HepG2 (cell line): Measurements from ENCODE around the gene BSG. TPM values are rescaled to one million over a fixed set of nuclear protein-coding genes. Genes with fewer than 3 reads are reported as not detected.

ENCODE experiments used
- ATAC-seq: fragments of 200-7000 bp; cut with Tn5 transposase; 3 replicates; pipeline ENCODE4 v1.9.1; 2020; ENCODE audit warnings: mild to moderate bottlenecking, moderate library complexity
- BruUV-seq: library from RNA; stranded (reverse); fragments of 400-500 nt; replicated peaks from 2 replicates; lab custom pipeline; 2021; lab: Mats Ljungman, UMichigan
- CTCF ChIA-PET: fragments of 300-600 bp; formaldehyde crosslinking; extraction: SDS; loops from one replicate; lab custom pipeline; 2021; ENCODE audit warnings: low total read pairs, inconsistent platforms, low intra/inter-chr PET ratio; lab: Yijun Ruan, JAX
- POLR2A ChIA-PET: fragments of 350-600 bp; sonication (Branson Sonifier 250); formaldehyde crosslinking; loops from one replicate; lab custom pipeline; 2020; ENCODE audit warnings: antibody characterized with exemption, inconsistent platforms; lab: Yijun Ruan, JAX
- DNase-seq: peaks from one replicate; pipeline ENCODE4 v3.0.0-alpha.2; 2015; ENCODE audit warnings: low spot score
- FAIRE-seq: peaks from 3 replicates; lab custom pipeline; 2011; peaks lifted over from hg19 to GRCh38; lab: Jason Lieb, UNC
- H2AFZ ChIP-seq: one replicate; pipeline ENCODE4 v1.6.1; 2011; ENCODE audit warnings: low read length, inconsistent platforms
- H3K27ac ChIP-seq: fragments of 300-600 bp; 3 replicates; pipeline ENCODE4 v1.8.0; 2011; ENCODE audit warnings: mixed run types, mild to moderate bottlenecking, mixed read lengths, low read length, inconsistent platforms; ENCODE audit not compliant: insufficient read depth; ENCODE audit errors: extremely low read length
- H3K27me3 ChIP-seq, 2 experiments: fragments of 200-600 bp in 1 of 2; 2 replicates in 1 of 2; 3 replicates in 1 of 2; pipeline versions ENCODE4 v1.6.0 to v1.8.0; 2011; ENCODE audit warnings: low read length in 2 of 2, mild to moderate bottlenecking in 2 of 2, moderate library complexity in 2 of 2, inconsistent platforms in 1 of 2; ENCODE audit not compliant: insufficient read depth in 2 of 2, control insufficient read depth in 1 of 2
- H3K36me3 ChIP-seq, 2 experiments: fragments of 200-600 bp in 1 of 2; replicated peaks in 1 of 2; 2 replicates in 1 of 2; 3 replicates in 1 of 2; pipeline versions ENCODE4 v1.5.1 to v1.8.0; 2011; ENCODE audit warnings: low read length in 2 of 2, inconsistent platforms in 1 of 2; ENCODE audit not compliant: insufficient read depth in 2 of 2, control insufficient read depth in 1 of 2
- H3K4me1 ChIP-seq: 2 replicates; pipeline ENCODE4 v1.5.1; 2012; ENCODE audit warnings: low read length, inconsistent platforms; ENCODE audit not compliant: insufficient read depth
- H3K4me2 ChIP-seq: 2 replicates; pipeline ENCODE4 v1.6.0; 2011; ENCODE audit warnings: low read depth, low read length, inconsistent platforms
- H3K4me3 ChIP-seq, 3 experiments: fragments of 200-600 bp in 1 of 3; sonication (generic), shearing (Covaris generic) in 1 of 3; replicated peaks in 1 of 3; 2 replicates each; pipeline ENCODE4 v1.5.1; 2011 to 2016; ENCODE audit warnings: low read length in 3 of 3, inconsistent platforms in 2 of 3, low read depth in 2 of 3, mild to moderate bottlenecking in 2 of 3, control low read depth in 1 of 3, mixed read lengths in 1 of 3; ENCODE audit not compliant: insufficient read depth in 1 of 3
- H3K79me2 ChIP-seq: one replicate; pipeline ENCODE4 v1.6.1; 2011; ENCODE audit warnings: low read length, inconsistent platforms; ENCODE audit not compliant: insufficient read depth
- H3K9ac ChIP-seq: 2 replicates; pipeline ENCODE4 v1.6.0; 2011; ENCODE audit warnings: mild to moderate bottlenecking, low read depth, low read length, inconsistent platforms; ENCODE audit not compliant: insufficient read depth
- H3K9me3 ChIP-seq: 2 replicates; pipeline ENCODE4 v1.5.1; 2012; ENCODE audit warnings: mild to moderate bottlenecking, low read length
- H4K20me1 ChIP-seq: 2 replicates; pipeline ENCODE4 v1.6.0; 2011; ENCODE audit warnings: inconsistent platforms, mild to moderate bottlenecking, low read length, moderate library complexity; ENCODE audit not compliant: insufficient read depth
- CCDC6 ChIP-seq: sonication (generic); formaldehyde crosslinking; IDR thresholded peaks from 2 replicates; pipeline ENCODE4 v1.8.1; 2022; ENCODE audit warnings: mild to moderate bottlenecking, missing genetic modification reagents, moderate library complexity
- DPF2 ChIP-seq: sonication (generic); formaldehyde crosslinking; IDR thresholded peaks from 2 replicates; pipeline ENCODE4 v1.4.0; 2020; ENCODE audit warnings: mild to moderate bottlenecking, low read depth, missing genetic modification reagents, borderline replicate concordance
- FOXJ3 ChIP-seq: sonication (generic); formaldehyde crosslinking; IDR thresholded peaks from 2 replicates; pipeline ENCODE4 v1.4.0; 2020; ENCODE audit warnings: missing genetic modification reagents, mild to moderate bottlenecking, borderline replicate concordance
- JUND ChIP-seq: sonication (generic); formaldehyde crosslinking; IDR thresholded peaks from 2 replicates; pipeline ENCODE4 v1.8.0; 2022; ENCODE audit warnings: mild to moderate bottlenecking, missing genetic modification reagents
- ZNF367 ChIP-seq: sonication (generic); formaldehyde crosslinking; IDR thresholded peaks from 2 replicates; pipeline ENCODE4 v1.4.0; 2020; ENCODE audit warnings: missing genetic modification reagents, borderline replicate concordance
- ZNF460 ChIP-seq: sonication (generic); formaldehyde crosslinking; IDR thresholded peaks from 2 replicates; pipeline ENCODE4 v1.5.1; 2020; ENCODE audit warnings: missing genetic modification reagents, mild to moderate bottlenecking, borderline replicate concordance
- ZNF607 ChIP-seq: sonication (generic); formaldehyde crosslinking; IDR thresholded peaks from 2 replicates; pipeline ENCODE4 v1.5.1; 2020; ENCODE audit warnings: missing genetic modification reagents, mild to moderate bottlenecking, borderline replicate concordance
- WGBS: methylation state at CpG from one replicate; pipeline ENCODE4 v1.1.6; 2017; ENCODE audit warnings: low lambda C conversion rate; 5-methylcytosine and 5-hydroxymethylcytosine counted together
- in situ Hi-C: cut with HindIII; loops from 2 replicates; pipeline ENCODE4 v1.10.0; 2017; ENCODE audit warnings: low pct_unique_long_range_greater_than_20kb; ENCODE audit not compliant: extremely low pct_ligation_motif_present
- intact Hi-C: fragments of 100-400 bp; cut with micrococcal nuclease; formaldehyde crosslinking; loops from one replicate; pipeline ENCODE4 v1.10.0; 2022; ENCODE audit not compliant: unreplicated experiment
- polyA plus RNA-seq, 8 experiments: library from polyadenylated mRNA; depleted of rRNA in 3 of 8; stranded (reverse) in 7 of 8; unstranded in 1 of 8; fragments of >200 nt; fragmentation: Illumina TruSeq in 4 of 8; extraction: Trizol in 4 of 8; gene quantifications; 2 replicates each; pipeline versions ENCODE4 v1.2.1 to v1.2.3, GENCODE V29; 2011 to 2016; ENCODE audit warnings: low read depth in 4 of 8, missing spikeins in 1 of 8, mixed read lengths in 1 of 8; ENCODE audit not compliant: insufficient read depth in 1 of 8
- total RNA-seq, 5 experiments: library from RNA; depleted of rRNA; stranded (reverse); fragments of >200 nt; fragmentation: Illumina TruSeq; extraction: Trizol; gene quantifications; 2 replicates each; pipeline ENCODE4 v1.2.3, GENCODE V29; 2016; ENCODE audit warnings: low read depth in 1 of 5
- TF ChIP-seq, protein P1 (sequence below): IDR thresholded peaks from 2 replicates; pipeline ENCODE4 v1.6.1; 2012; ENCODE audit warnings: inconsistent platforms
- TF ChIP-seq, protein P2 (sequence below): IDR thresholded peaks from 2 replicates; pipeline ENCODE4 v1.6.1; 2016; ENCODE audit warnings: mild to moderate bottlenecking

BSG gene
- total and polyA plus RNA-seq, 2 of the 13 experiments (the other 11 are each of a cell fraction or from before 2014, with no cell fraction given), result 309 to 754 TPM

DNA sequence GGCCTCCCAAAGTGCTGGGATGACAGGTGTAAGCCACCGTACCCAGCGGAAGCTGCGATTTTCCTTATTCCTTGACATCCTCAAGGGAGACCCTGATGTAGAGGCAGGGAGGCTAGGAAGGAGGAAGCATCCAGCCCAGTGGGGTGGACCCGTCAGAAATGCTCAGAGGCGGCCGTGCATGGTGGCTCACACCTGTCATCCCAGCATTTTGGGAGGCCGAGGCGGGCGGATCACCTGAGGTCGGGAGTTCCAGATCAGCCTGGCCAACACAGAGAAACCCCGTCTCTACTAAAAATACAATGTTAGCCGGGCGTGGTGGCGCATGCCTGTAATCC is 17.0 kb upstream of the BSG start:
- Histone ChIP-seq H3K27me3 (peaks cover 3% of the 10 kb centered on the region in 2 experiments; a peak in 2 of 5 replicates), H3K9ac (no peak overlapping the region)
- TF ChIP-seq CCDC6 (CRISPR knock-in tag), result no peak
- TF ChIP-seq ZNF607 (CRISPR knock-in tag), result no peak
- TF ChIP-seq, protein P1, sequence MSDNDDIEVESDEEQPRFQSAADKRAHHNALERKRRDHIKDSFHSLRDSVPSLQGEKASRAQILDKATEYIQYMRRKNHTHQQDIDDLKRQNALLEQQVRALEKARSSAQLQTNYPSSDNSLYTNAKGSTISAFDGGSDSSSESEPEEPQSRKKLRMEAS, result 0 out of 2 replicates have a peak, but pooled peaks have one; percentile 32
- TF ChIP-seq JUND (CRISPR knock-in tag), result no peak
- 0 out of 2 replicates have a peak, but pooled peaks have one; percentile 79 for TF ChIP-seq ZNF460 (CRISPR knock-in tag)
- TF ChIP-seq, protein P2, sequence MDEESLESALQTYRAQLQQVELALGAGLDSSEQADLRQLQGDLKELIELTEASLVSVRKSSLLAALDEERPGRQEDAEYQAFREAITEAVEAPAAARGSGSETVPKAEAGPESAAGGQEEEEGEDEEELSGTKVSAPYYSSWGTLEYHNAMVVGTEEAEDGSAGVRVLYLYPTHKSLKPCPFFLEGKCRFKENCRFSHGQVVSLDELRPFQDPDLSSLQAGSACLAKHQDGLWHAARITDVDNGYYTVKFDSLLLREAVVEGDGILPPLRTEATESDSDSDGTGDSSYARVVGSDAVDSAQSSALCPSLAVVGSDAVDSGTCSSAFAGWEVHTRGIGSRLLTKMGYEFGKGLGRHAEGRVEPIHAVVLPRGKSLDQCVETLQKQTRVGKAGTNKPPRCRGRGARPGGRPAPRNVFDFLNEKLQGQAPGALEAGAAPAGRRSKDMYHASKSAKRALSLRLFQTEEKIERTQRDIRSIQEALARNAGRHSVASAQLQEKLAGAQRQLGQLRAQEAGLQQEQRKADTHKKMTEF, result no peak
- no peak for TF ChIP-seq FOXJ3 (CRISPR knock-in tag)
- TF ChIP-seq DPF2 (CRISPR knock-in tag), result peak; percentile 8; the same call in 1 of the 2 replicates
- TF ChIP-seq ZNF367 (CRISPR knock-in tag), result no peak
- TF ChIP-seq, all 625 proteins: peak for 3
- BruUV-seq, result no TSS peak
- 50% methylated on average over 11 of the region's 14 CpGs for WGBS
- intact Hi-C loops (no loop called here), in situ Hi-C loops (no loop called here)
- Histone ChIP-seq H3K79me2 (no peaks in the 10 kb centered on the region), H3K9me3 (no peaks in the 10 kb centered on the region), H4K20me1 (no peaks in the 10 kb centered on the region), H3K4me1 (peaks cover 64% of the 10 kb centered on the region), H3K27ac (no peak overlapping the region), H2AFZ (no peak overlapping the region), H3K4me2 (0 out of 2 replicates have a peak overlapping the region, but pooled peaks have one; percentile 7), H3K36me3 (no peaks in the 10 kb centered on the region), H3K4me3 (no peak overlapping the region)
- CTCF ChIA-PET, result no interaction called here
- POLR2A ChIA-PET, result interaction anchor here (0.7 to 3.8 kb wide), 18 partner anchors 11 to 183 kb away, joined by 3 to 45 read pairs (median 8); partner anchors contain the start of genes BSG and CDC34
- DNase-seq, result no peak
- no peak for FAIRE-seq
- ATAC-seq, result no peak
